HG03565 (cell line): ENCODE measurements around the gene CNIH4.
"Not testable (repeated sequence)": the region's sequence is repeated elsewhere in the genome, so short reads cannot be mapped to it uniquely, and the experiment has no call there.

Source experiments
- ATAC-seq: cut with Tn5 transposase; IDR thresholded peaks from one replicate; pipeline ENCODE4 v1.9.1; 2021; ENCODE audit warnings: mild to moderate bottlenecking, moderate library complexity; ENCODE audit not compliant: unreplicated experiment

Gene CNIH4

DNA sequence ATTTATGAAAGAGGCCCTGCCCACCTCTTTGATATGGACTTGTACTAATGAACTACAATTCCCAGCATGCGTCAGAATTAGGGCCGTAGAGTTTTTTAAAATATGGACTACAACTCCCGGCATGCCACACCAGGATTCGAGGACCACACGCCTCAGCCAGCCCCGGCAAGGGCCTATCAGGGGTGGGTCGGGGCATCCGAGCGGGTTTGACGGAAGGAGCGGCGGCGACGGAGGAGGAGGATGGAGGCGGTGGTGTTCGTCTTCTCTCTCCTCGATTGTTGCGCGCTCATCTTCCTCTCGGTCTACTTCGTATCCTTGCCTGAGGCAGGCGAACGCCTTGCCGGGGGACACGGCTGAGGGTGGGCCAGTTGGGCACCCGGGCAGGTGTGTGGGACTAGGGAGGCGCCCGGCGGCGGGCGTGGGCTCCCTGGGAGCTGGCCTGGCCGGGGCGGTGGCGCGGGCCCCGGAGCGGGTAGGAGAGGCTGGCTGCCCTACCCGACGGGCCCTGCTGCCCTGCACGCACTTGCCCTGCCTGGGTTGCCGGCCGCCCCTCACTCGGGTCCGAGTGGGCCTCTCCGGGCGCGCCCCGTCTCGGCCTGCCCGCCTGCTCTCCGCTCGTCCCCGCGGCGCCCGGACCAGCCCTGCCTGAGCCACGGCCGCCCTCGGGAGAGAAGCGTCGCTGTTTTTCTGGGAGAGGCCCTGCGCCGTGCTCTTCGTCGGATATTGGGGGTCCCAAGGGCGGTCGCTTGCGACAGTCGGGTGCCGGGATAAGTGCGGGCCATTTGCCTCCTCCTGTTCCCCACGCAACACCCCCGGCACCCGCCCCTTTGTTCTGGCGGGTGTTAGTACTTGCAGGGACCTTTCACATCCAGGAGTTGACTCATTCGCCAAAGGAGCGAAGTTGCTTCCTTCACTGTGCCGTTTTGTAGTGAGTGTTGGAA lies at the start of gene CNIH4:
Gene CNIH4 (plus strand): TSS at position 195 of the 941 bp plus-strand sequence. CDS start 46 bp downstream, at position 241.
- ATAC-seq, result peak; percentile 96

DNA sequence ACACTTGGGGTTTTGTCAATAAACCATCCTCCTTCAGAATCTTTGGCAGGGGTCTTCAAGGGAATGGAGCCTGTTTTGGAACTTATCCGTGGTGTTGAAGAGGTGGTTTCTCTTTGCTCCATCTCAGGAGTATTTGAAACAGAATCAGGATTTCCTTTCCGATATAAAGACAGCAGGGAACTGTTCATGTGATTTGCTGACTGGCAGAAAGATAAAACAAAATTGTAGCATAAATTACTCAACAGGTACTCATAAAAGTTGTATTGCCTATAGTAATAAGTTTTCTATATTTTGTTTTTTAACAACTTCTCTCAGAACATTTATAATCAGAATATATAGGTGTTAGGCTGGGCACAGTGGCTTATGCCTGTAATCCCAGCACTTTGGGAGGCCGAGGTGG lies 48.6 kb upstream of the CNIH4 start:
- no peak for ATAC-seq

DNA sequence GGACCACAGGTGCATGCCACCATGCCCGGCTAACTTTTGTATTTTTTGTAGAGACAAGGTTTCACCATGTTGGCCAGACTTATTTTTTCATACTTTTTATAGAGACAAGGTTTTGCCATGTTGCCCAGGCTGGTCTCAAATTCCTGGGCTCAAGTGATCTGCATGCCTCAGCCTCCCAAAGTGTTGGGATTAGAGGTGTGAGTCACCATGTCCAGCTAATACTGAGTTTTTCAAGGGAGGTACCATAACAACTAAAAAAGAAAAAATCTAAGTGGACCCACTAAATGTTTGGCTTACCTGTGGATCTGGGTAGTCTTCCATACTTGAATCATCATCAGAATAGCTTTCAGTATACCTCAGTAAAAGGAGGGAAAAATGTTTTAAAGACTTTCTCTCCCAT lies 45.2 kb upstream of the CNIH4 start:
- not testable (repeated sequence) for ATAC-seq

DNA sequence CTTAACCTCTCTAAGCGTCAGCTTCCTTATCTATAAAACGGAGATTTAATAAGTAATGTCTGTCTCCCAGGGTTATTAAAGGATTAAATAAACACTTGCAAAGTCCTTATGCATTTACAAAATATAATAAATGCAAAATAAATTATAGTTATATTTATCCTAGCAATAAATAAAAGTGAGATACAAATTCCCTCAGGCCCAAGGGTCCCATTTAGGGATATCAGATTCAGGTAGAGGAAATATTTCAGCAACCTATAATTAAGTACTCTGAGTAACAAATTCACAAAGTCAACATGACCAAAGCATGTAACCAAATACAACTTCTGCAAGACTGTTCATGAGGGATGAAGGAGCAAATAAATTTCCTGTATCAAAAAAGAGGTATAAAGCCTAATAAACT lies 44.7 kb upstream of the CNIH4 start:
- ATAC-seq, result no peak

DNA sequence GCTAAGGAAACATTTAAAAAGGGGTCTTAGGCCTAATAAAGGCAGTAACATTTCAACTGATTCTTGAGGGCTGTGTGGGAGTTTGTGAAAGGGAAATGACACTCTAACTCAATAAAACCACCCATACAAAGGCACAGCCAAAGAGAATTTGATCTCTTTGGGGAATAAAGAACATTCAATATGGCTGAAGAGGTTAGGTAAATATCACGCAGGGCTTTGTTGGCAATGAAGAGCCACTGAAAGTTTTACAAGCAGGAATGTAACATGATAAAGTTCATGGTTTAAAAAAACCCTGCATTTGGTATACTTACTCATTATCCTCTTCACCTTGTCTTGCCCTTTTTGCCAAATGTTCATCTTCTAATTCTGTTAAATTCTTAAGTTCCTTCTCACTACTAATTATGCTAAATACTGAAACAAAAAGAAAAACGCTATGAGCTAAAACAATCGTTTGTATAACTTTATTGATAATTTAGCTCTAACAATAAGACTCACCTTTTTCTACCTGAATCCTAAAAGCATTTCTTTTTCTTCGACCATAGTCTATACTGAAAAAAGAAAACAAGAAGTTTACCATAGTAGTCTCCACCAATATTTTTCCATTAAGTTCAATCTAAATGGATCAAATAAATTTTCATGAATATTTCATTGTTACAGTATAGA lies 39.2 kb upstream of the CNIH4 start:
- no peak for ATAC-seq

DNA sequence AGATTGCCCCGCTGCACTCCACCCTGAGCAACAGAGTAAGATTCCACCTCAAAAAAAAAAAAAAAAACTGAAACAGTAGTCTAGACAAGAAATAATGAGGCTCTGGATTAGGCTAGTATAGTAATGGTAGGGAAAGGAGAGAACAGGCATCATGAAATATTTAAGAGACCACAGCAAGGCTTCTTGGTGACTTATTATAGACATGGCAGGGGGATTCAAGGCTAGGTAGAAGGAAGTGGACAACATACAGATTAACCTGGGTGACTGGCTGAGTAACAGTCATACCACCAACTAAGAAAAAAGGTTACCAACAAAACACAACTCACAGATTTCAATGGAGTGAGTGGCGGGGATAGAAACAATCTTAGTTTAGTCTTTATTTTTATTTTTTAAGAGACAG lies 35.0 kb upstream of the CNIH4 start:
- no peak for ATAC-seq

DNA sequence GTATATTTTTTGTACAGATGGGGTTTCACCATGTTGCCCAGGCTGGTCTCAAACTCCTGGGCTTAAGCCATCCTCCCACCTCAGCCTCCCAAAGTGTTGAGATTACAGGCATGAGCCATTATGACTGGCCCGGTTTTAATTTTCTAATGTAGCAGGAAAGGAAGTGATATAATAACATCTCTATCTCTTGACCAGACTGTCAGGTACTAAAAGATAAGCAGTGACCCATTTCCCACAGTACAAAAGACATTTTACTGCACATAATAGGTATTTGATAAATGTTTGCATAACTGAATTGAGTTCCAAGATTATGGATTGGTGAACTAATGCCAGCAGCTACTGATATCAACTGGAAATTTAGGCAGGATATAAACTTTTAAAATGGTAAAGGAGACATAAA lies 30.7 kb upstream of the CNIH4 start:
- no peak for ATAC-seq

DNA sequence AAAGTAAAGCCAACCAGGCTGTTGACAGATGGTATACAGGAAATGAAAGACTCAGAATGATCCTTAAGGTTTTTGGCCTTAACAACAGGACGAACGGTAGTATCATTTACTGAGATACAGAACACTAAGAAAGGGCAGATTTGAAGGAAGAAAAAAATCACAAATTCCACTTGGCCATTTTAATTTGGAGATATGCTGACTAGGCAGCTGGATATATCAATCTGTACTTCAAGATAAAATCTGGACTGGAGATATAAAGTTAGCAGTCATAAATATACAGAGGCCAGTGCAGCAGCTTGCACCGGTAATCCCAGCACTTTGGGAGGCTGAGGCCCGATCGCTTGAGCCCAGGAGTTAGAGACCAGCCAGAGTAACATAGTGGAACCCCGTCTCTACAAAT lies 28.0 kb upstream of the CNIH4 start:
- no peak for ATAC-seq

DNA sequence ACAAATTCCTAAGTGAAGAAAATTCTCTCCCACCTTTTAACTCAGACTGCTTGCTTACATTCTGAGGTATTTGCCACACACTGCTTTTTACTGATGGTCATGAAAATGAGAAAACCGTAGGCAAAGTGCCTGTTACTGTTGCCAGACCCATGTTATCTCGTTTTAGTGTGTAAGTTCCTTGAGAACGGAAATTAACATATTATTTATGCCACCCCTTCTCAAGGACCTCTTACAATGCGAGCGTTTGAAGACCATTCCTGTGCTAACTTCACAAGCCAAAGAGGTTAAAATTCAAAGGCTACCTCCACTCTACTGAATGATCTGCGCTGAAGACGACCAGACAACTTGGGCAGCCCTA lies 27.2 kb upstream of the CNIH4 start:
- no peak for ATAC-seq

DNA sequence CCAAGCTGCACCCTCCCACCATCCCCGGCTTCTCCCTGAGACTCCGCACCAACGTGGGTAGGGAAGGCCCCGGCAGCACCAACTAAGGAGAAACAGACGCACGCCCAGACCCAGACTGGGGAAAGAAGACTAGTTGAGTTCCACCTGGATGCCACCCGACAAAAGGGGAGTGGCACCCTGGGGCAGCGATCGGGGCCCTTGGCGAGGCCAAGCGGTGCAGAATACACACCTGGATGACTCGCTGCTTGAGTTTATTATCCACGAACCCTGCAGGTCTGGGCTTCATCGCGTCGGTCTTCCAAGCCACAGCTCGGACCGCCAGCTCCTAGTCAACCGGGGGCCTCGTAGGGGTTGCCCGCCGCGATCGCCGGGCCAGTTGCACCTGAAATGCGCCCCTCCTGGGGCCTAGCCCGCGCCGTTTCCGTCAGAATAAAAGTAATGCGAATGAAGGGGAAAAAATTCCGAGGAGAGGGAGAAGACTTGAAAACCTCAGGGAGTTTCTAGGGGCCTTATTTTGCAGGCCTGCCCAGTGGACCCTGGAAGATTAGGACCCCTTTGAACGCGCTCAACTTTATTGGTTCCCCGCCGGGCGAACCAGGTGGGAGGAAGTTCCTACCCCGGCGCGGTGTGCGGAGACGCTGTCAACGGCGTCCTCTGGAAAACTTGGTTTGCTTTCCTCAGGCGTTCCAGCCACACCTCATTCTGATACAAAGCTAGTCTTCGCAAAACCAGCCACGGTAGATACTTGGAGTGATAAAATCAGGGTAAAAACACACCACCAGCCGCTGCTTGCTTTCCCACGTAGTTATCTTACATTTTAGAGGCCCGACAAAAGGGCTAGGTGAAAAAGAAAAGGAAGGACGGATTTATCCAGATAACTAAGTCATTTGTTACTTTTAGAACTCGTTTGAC lies 26.6 kb upstream of the CNIH4 start, which contains the start of gene NVL:
Gene NVL (minus strand): TSS at position 331 of the 912 bp plus-strand sequence. CDS start 45 bp downstream, at position 286.
- peak; percentile 46 for ATAC-seq

DNA sequence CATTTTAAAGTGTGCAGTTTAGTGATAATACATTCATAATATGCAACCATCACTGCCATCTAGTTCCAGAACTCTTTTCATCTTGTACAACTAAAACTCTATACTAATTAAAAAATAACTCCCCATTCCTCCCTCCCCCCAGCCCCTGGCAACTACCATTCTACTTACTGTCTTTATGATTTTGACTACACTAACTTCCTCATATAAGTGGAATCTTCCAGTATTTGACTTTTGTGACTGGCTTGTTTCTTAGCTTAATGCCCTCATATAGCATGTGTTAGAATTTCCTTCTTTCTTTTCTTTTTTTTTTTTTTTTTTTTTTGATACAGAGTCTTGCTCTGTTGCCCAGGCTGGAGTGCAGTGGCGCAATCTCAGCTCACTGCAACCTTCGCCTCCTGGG lies 25.4 kb upstream of the CNIH4 start:
- ATAC-seq, result no peak

DNA sequence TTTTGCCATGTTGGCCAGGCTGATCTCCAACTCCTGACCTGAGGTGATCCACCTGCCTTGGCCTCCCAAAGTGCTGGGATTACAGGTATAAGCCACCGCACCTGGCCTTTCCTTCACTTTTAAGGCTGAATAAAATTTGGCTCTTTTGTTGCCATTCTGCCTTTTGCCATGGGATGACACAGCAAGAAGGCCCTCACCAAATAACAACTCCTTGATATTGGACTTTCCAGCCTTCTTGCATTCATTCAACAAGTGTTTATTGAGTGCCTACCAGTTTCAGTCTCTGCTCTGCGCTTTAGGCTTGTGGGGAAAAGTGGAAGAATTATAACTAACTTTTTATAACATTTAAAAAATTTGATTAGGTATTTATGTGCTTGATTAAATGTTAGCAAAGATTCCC lies 24.9 kb upstream of the CNIH4 start:
- ATAC-seq, result no peak

DNA sequence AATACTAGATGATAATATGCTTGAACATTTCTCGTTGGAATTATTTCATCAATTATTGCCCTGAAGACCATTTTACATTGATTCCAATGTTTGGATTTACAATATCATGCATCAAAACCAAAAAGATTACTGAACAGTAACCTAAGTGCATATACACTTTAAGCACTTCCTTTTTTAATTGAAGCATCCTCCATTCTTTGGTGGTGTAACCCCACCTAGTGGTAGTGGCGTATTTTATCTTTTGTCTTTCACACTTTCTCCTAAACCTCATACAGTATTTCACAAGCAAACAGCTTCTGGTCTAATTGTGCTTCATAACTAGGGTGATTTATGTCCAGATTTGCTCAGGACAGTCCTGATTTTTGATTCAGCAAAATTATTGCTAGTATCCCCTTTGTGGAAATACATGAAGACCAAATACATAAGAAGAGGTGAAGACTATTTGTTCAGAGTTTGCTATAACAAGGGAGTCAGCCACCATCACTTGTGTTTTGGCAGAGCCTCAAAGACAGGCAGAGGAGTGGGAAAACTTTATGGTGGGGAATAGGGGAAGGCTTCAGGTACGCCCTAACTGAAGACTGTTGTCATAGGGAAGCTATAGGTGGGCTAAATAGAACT lies 23.3 kb upstream of the CNIH4 start:
- peak; percentile 56 for ATAC-seq

DNA sequence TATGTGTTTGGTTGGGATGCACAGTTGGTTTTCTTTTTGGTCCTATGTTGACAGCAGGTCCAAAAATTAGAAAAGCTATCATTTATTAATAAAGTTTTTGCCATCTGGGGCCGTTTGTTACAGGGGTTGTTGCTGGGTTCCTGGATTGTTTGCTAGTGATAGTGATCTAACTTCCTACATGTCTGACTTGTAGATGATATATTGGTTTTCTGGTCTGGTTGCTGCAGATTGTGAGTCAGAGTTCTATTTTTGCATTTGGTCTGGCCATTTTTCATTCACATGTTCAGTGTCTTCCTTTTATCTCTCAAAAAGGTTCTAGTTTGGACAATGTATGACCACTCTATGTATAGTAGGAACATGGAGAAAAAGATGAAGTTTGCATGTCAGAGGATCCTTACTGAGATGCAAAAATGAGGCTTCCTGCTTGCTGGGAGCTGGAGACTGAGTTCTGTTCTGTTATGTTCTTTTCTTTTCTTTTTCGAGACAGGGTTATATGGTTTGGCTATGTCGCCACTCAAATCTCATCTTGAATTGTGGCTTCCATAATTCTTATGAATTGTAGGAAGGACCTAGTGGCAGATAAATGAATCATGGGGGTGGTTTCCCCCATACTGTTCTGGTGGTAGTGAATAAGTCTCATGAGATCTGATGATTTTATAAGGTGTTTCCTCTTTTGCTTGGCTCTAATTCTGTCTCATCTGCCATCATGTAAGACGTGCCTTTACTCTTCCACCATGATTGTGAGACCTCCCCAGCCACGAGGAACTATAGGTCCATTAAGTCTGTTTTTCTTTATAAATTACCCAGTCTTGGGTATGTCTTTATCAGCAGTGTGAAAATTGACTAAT lies 22.5 kb upstream of the CNIH4 start:
- ATAC-seq, result no peak

DNA sequence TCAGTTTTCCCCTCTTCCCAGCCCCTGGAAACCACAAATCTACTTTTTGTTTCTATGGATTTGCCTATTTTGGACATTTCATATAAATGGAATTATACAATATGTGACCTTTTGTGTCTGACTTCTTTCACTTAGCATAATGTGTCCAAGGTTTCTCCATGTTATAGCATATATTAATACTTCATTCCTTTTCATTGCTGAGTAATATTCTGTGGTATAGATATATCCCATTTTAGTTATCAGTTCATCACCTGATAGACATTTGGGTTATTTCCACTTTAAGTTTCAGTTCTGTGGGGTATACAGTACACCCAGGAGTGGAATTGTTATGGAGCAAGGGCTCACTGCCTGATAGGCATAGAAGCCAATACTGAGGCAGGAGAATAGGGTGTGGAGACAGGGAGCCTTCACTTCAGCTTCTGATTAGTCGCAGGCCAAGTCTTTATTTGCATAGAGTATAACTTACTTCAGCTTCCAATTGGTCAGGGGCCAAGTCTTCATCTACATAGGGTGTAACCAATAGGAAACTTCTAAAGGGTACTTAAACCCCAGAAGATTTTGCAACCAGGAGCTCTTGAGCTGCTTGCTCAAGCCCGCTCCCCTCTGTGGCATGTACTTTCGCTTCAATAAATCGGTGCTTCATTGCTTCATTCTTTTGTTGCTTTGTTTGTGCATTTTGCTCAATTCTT lies 18.4 kb upstream of the CNIH4 start:
- ATAC-seq, result no peak

DNA sequence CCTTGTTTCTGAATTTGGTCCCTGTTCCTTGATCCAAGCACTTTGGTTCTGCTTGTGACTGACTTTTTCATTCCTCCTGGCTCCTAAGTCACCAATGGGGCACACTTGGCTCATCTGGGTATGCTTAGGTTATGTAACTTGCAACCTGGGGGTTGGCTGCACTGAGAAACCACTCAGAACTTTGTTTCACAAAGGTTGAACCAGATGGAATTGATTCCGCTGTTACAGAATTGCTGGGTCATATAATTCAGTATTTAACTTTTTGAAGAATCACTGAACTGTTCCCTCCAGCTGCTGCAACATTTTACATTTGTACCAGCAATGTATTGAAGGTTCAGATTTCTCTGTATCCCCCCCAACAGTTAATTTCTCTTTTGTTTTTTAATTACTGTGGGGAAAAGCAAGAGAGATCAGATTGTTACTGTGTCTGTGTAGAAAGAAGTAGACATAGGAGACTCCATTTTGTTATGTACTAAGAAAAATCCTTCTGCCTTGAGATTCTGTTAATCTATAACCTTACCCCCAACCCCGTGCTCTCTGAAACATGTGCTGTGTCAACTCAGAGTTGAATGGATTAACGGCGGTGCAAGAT lies 17.1 kb upstream of the CNIH4 start:
- ATAC-seq, result no peak

DNA sequence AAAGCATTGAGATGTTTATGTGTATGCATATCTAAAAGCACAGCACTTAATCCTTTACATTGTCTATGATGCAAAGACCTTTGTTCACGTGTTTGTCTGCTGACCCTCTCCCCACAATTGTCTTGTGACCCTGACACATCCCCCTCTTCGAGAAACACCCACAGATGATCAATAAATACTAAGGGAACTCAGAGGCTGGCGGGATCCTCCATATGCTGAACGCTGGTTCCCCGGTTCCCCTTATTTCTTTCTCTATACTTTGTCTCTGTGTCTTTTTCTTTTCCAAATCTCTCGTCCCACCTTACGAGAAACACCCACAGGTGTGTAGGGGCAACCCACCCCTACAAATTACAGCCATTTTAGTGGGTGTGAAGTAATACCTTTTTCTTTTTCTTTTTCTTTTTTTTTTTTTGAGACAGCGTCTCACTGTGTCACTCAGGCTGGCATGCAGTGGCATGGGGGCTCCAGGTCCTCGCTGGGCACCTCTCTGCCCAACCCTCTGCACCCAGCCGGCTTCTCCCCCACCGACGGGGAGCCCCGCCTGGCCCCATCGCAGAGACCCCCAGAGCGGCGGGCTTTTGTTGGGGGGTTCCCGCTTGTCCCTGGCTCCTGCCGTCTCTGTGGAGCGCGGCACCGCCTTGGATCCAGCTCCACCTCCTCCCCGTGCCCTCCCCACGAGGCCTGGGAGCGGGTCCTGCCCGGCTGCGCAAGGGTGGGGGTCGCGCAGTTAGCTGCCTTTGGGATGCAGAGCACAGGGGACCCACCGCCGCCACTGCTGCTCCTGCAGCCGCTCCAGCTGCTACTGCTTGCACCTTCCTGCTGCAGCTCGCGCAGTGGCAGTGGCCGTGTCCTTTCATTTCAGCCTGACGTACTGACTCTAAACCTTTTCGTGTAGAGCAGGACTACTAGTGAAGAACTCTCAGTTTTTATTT lies 16.0 kb upstream of the CNIH4 start:
- not testable (repeated sequence) for ATAC-seq

DNA sequence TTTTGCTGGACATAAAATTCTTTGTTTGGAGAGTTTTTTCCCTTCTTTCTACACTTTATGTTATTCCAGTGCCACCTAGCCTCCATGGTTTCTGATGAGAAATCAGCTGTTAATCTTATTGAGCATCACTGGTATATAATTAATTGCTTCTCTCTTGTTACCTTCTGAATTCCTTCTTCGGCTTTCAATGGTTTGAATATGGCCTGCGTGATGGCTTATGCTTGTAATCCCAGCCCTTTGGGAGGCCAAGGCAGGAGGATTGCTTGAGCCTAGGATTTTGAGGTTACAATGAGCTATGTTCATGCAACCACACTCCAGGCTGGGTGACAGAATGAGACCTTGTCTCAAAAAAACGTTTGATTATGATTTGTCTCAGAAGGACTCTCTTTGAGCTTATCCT lies 13.0 kb upstream of the CNIH4 start:
- no peak for ATAC-seq
